K562 (cell line): ENCODE data around the gene ZNF689. TPM values are rescaled to one million over a fixed set of nuclear protein-coding genes. Genes with fewer than 3 reads are reported as not detected.
A peak's percentile ranks its signal among the peaks of the same experiment; 100 is the strongest.

Experiments used
- ARID1B ChIP-seq: fragments of 450-650 bp; IDR thresholded peaks from 2 replicates; pipeline ENCODE4 v1.6.1; 2016; ENCODE audit warnings: antibody characterized with exemption, mild to moderate bottlenecking, inconsistent platforms
- ATF1 ChIP-seq, 2 experiments: fragments of 450-650 bp in 1 of 2; IDR thresholded peaks; 2 replicates each; pipeline ENCODE4 v1.6.1; 2016; ENCODE audit warnings: missing compliant biosample characterization in 1 of 2, missing genetic modification characterization in 1 of 2
- BRD4 ChIP-seq: fragments of 200-600 bp; sonication (generic); IDR thresholded peaks from 2 replicates; pipeline ENCODE4 v1.6.1; 2017; ENCODE audit warnings: inconsistent platforms
- C11orf30 ChIP-seq: fragments of 450-650 bp; IDR thresholded peaks from 2 replicates; pipeline ENCODE4 v1.6.1; 2016; ENCODE audit warnings: low read depth, mild to moderate bottlenecking
- ID3 ChIP-seq, 2 experiments: fragments of 250-450 bp in 1 of 2; fragments of 450-650 bp in 1 of 2; sonication (Bioruptor Pico) in 1 of 2; IDR thresholded peaks; 2 replicates each; pipeline versions ENCODE4 v1.6.1 to v1.8.0; 2016 to 2021; ENCODE audit warnings: mild to moderate bottlenecking in 2 of 2, moderate library complexity in 2 of 2, missing compliant biosample characterization in 1 of 2, missing genetic modification characterization in 1 of 2
- KLF6 ChIP-seq: fragments of 250-450 bp; sonication (Bioruptor Pico); IDR thresholded peaks from 2 replicates; pipeline ENCODE4 v1.4.0; 2020; ENCODE audit warnings: mild to moderate bottlenecking, moderate library complexity, borderline replicate concordance
- LEF1 ChIP-seq: fragments of 450-650 bp; IDR thresholded peaks from 2 replicates; pipeline ENCODE4 v1.6.1; 2016; ENCODE audit warnings: mild to moderate bottlenecking
- MAZ ChIP-seq, 2 experiments: fragments of 450-650 bp in 1 of 2; sonication (generic) in 1 of 2; formaldehyde crosslinking; IDR thresholded peaks in 1 of 2; conservative IDR thresholded peaks in 1 of 2; 2 replicates each; pipeline versions ENCODE4 v1.4.0 to v1.5.0; 2020; ENCODE audit warnings: mild to moderate bottlenecking in 1 of 2, missing genetic modification reagents in 1 of 2
- MTA1 ChIP-seq: fragments of 450-650 bp; IDR thresholded peaks from 2 replicates; pipeline ENCODE4 v1.6.1; 2017; ENCODE audit warnings: borderline replicate concordance
- MTF1 ChIP-seq: fragments of 250-450 bp; sonication (Bioruptor Pico); IDR thresholded peaks from 2 replicates; pipeline ENCODE4 v1.9.0; 2021; ENCODE audit warnings: moderate library complexity, mild to moderate bottlenecking, inconsistent platforms, borderline replicate concordance
- PHF20 ChIP-seq: fragments of 450-650 bp; IDR thresholded peaks from 2 replicates; pipeline ENCODE4 v1.6.1; 2018; ENCODE audit not compliant: partially characterized antibody
- POLR2B ChIP-seq: fragments of 450-650 bp; IDR thresholded peaks from 2 replicates; pipeline ENCODE4 v1.6.1; 2018; ENCODE audit warnings: low read depth; ENCODE audit not compliant: partially characterized antibody
- PYGO2 ChIP-seq: fragments of 450-650 bp; IDR thresholded peaks from 2 replicates; pipeline ENCODE4 v1.6.1; 2016; ENCODE audit warnings: mild to moderate bottlenecking, missing genetic modification characterization, moderate library complexity, missing compliant biosample characterization
- RBM25 ChIP-seq: fragments of 200-400 bp; formaldehyde crosslinking; IDR thresholded peaks from 2 replicates; pipeline ENCODE4 v1.6.1; 2018; ENCODE audit warnings: low read length, low read depth, moderate library complexity; ENCODE audit not compliant: severe bottlenecking
- STAG1 ChIP-seq: sonication (generic); formaldehyde crosslinking; IDR thresholded peaks from 2 replicates; pipeline ENCODE4 v1.5.0; 2020; ENCODE audit warnings: missing genetic modification reagents, borderline replicate concordance
- TRIM28 ChIP-seq: fragments of 450-650 bp; IDR thresholded peaks from 2 replicates; pipeline ENCODE4 v1.6.1; 2017
- U2AF1 ChIP-seq: fragments of 200-400 bp; formaldehyde crosslinking; optimal IDR thresholded peaks from 2 replicates; pipeline ENCODE3; 2017; ENCODE audit warnings: mild to moderate bottlenecking, low read depth, low read length, moderate library complexity
- ZNF766 ChIP-seq: fragments of 200-800 bp; sonication (Bioruptor generic); conservative IDR thresholded peaks from 2 replicates; pipeline ENCODE4 v1.6.1; 2016; ENCODE audit warnings: missing genetic modification characterization, missing compliant biosample characterization
- polyA plus RNA-seq, 8 experiments: library from polyadenylated mRNA; depleted of rRNA in 4 of 8; stranded (reverse) in 5 of 8; unstranded in 3 of 8; fragments of >200 nt; fragmentation: Nextera tagmentation in 2 of 8; fragmentation: Illumina TruSeq in 1 of 8; extraction: Ambion mirVana in 2 of 8; extraction: Trizol in 1 of 8; gene quantifications; 2 replicates each; pipeline versions ENCODE4 v1.2.1 to v1.2.3, GENCODE V29; 2011 to 2014; ENCODE audit warnings: inconsistent platforms in 1 of 8, missing spikeins in 1 of 8
- total RNA-seq, 7 experiments: library from RNA; depleted of rRNA in 6 of 7; stranded (reverse); fragments of >200 nt in 6 of 7; fragmentation: Illumina TruSeq in 2 of 7; extraction: Trizol in 2 of 7; gene quantifications; 2 replicates each; pipeline versions ENCODE4 v1.2.1 to v1.2.3, GENCODE V29; 2011 to 2021; ENCODE audit warnings: low replicate concordance in 1 of 7
- TF ChIP-seq, protein P1 (sequence below), 2 experiments: IDR thresholded peaks; 2 replicates each; pipeline ENCODE4 v1.6.1; 2011; ENCODE audit warnings: borderline replicate concordance in 1 of 2, control low read depth in 1 of 2, low read depth in 1 of 2, low read length in 1 of 2, mild to moderate bottlenecking in 1 of 2, mixed read lengths in 1 of 2, moderate library complexity in 1 of 2; ENCODE audit not compliant: insufficient read depth in 1 of 2, insufficient read length in 1 of 2, poor library complexity in 1 of 2, severe bottlenecking in 1 of 2; ENCODE audit errors: extremely low read depth in 1 of 2
- TF ChIP-seq, protein P2 (sequence below), 2 experiments: fragments of 450-650 bp; IDR thresholded peaks; 2 replicates each; pipeline ENCODE4 v1.6.1; 2016
- TF ChIP-seq, protein P3 (sequence below), 3 experiments: fragments of 200-800 bp in 1 of 3; sonication (Bioruptor generic) in 1 of 3; sonication (generic) in 1 of 3; formaldehyde crosslinking in 1 of 3; IDR thresholded peaks; 2 replicates each; pipeline versions ENCODE4 v1.6.1 to v1.8.0; 2016 to 2022; ENCODE audit warnings: mild to moderate bottlenecking in 2 of 3, missing compliant biosample characterization in 2 of 3, missing genetic modification characterization in 2 of 3, missing genetic modification reagents in 1 of 3

Gene ZNF689
- total and polyA plus RNA-seq, 9 of the 15 experiments (the other 6 are each of a cell fraction or from before 2014, with no cell fraction given) = 5.4 to 15.4 (median 10.8) TPM

- TF ChIP-seq ID3 (CRISPR knock-in tag; IDR thresholded peaks at IDR 0.05) (no peak), ID3 (tag; IDR thresholded peaks at IDR 0.05) (0 out of 2 replicates have a peak, but pooled peaks have one; percentile 30), STAG1 (no peak), TRIM28 (no peak), ARID1B (no peak), MTF1 (CRISPR knock-in tag) (no peak), RBM25 (peak; percentile 99), PYGO2 (0 out of 2 replicates have a peak, but pooled peaks have one; percentile 22), MTA1 (no peak), LEF1 (peak; percentile 83), ATF1 (CRISPR knock-in tag; IDR thresholded peaks at IDR 0.05) (no peak), ATF1 (tag; IDR thresholded peaks at IDR 0.05) (peak; percentile 75), PHF20 (peak; percentile 79), ZNF766 (CRISPR knock-in tag) (peak; percentile 84; the same call in 1 of the 2 replicates), MAZ (CRISPR knock-in tag; conservative IDR thresholded peaks at IDR 0.05 in 1 of 2, IDR thresholded peaks at IDR 0.05 in 1 of 2) (peak; percentile 36 to 53; a peak in 2 of 4 replicates), POLR2B (peak; percentile 51), C11orf30 (peak; percentile 62; the same call in 1 of the 2 replicates), U2AF1 (peak; percentile 81), BRD4 (peak; percentile 88; the same call in 1 of the 2 replicates), KLF6 (CRISPR knock-in tag) (peak; percentile 66; the same call in 1 of the 2 replicates)
- TF ChIP-seq, protein P1, sequence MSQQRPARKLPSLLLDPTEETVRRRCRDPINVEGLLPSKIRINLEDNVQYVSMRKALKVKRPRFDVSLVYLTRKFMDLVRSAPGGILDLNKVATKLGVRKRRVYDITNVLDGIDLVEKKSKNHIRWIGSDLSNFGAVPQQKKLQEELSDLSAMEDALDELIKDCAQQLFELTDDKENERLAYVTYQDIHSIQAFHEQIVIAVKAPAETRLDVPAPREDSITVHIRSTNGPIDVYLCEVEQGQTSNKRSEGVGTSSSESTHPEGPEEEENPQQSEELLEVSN (IDR thresholded peaks at IDR 0.05; ENCODE audit: borderline replicate concordance in 1 of 2, extremely low read depth in 1 of 2, insufficient read depth in 1 of 2, insufficient read length in 1 of 2, low read depth in 1 of 2, low read length in 1 of 2, poor library complexity in 1 of 2, severe bottlenecking in 1 of 2) = peak; percentile 37 to 85
- TF ChIP-seq, protein P2, sequence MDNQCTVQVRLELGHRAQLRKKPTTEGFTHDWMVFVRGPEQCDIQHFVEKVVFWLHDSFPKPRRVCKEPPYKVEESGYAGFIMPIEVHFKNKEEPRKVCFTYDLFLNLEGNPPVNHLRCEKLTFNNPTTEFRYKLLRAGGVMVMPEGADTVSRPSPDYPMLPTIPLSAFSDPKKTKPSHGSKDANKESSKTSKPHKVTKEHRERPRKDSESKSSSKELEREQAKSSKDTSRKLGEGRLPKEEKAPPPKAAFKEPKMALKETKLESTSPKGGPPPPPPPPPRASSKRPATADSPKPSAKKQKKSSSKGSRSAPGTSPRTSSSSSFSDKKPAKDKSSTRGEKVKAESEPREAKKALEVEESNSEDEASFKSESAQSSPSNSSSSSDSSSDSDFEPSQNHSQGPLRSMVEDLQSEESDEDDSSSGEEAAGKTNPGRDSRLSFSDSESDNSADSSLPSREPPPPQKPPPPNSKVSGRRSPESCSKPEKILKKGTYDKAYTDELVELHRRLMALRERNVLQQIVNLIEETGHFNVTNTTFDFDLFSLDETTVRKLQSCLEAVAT (IDR thresholded peaks at IDR 0.05) = peak in 1 of 2 experiments; percentile 99; a peak in 2 of 4 replicates
- TF ChIP-seq, protein P3, sequence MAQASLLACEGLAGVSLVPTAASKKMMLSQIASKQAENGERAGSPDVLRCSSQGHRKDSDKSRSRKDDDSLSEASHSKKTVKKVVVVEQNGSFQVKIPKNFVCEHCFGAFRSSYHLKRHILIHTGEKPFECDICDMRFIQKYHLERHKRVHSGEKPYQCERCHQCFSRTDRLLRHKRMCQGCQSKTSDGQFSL (CRISPR knock-in tag; IDR thresholded peaks at IDR 0.05) = no peak
- TF ChIP-seq, protein P3 (tag; IDR thresholded peaks at IDR 0.05) = no peak
These were observed at the start of gene ZNF689 (continued) for GRCh38 chr16:30609926-30610839.
